K562 (cell line): ENCODE measurements around the gene NDUFA13. TPM values are rescaled to one million over a fixed set of nuclear protein-coding genes. Genes with fewer than 3 reads are reported as not detected.

Experiments
- ATAC-seq: fragments of 200-7000 bp; cut with Tn5 transposase; 3 replicates; pipeline ENCODE4 v1.9.1; 2020; ENCODE audit warnings: moderate library complexity
- BruUV-seq: library from RNA; stranded (reverse); fragments of 400-500 nt; replicated peaks from 2 replicates; lab custom pipeline; 2021; lab: Mats Ljungman, UMichigan
- CTCF ChIA-PET: fragments of 300-600 bp; formaldehyde crosslinking; extraction: SDS; loops from one replicate; lab custom pipeline; 2021; ENCODE audit warnings: low intra/inter-chr PET ratio; lab: Yijun Ruan, JAX
- POLR2A ChIA-PET: fragments of 300-600, 350-650 bp; sonication (Branson Sonifier 250); formaldehyde crosslinking; extraction: SDS; loops from one replicate; lab custom pipeline; 2021; ENCODE audit warnings: antibody characterized with exemption, inconsistent platforms; lab: Yijun Ruan, JAX
- DNase-seq, 4 experiments: peaks; one replicate each; pipeline versions ENCODE4 v3.0.0 to v3.0.0-alpha.2; 2011 to 2018; ENCODE audit warnings: low spot score in 3 of 4, mixed read lengths in 3 of 4; ENCODE audit errors: extremely low read depth in 1 of 4
- FAIRE-seq: peaks from 2 replicates; lab custom pipeline; 2011; peaks lifted over from hg19 to GRCh38; lab: Jason Lieb, UNC
- H2AFZ ChIP-seq: 2 replicates; pipeline ENCODE4 v1.6.0; 2011; ENCODE audit warnings: low read depth, low read length, control low read depth, inconsistent platforms
- H3K27ac ChIP-seq: fragments of 200-600 bp; 3 replicates; pipeline ENCODE4 v1.8.0; 2011; ENCODE audit warnings: low read depth, mild to moderate bottlenecking, control low read depth, inconsistent platforms, low read length, moderate library complexity, mixed read lengths; ENCODE audit errors: extremely low read depth
- H3K27me3 ChIP-seq, 2 experiments: fragments of 300-600 bp in 1 of 2; 2 replicates in 1 of 2; 3 replicates in 1 of 2; pipeline versions ENCODE4 v1.6.0 to v1.8.0; 2011; ENCODE audit warnings: inconsistent platforms in 2 of 2, low read length in 2 of 2, mild to moderate bottlenecking in 1 of 2, mixed read lengths in 1 of 2, moderate library complexity in 1 of 2; ENCODE audit not compliant: control insufficient read depth in 2 of 2, insufficient read depth in 2 of 2
- H3K36me3 ChIP-seq: fragments of 300-600 bp; 3 replicates; pipeline ENCODE4 v1.8.0; 2011; ENCODE audit warnings: mild to moderate bottlenecking, low read length, inconsistent platforms; ENCODE audit not compliant: control insufficient read depth, insufficient read depth
- H3K4me1 ChIP-seq, 2 experiments: fragments of 200-600 bp in 1 of 2; replicated peaks in 1 of 2; 2 replicates in 1 of 2; 3 replicates in 1 of 2; pipeline versions ENCODE4 v1.5.1 to v1.8.0; 2011; ENCODE audit warnings: inconsistent platforms in 2 of 2, low read length in 2 of 2, mild to moderate bottlenecking in 1 of 2, mixed read lengths in 1 of 2, moderate library complexity in 1 of 2; ENCODE audit not compliant: control insufficient read depth in 2 of 2, insufficient read depth in 2 of 2
- H3K4me2 ChIP-seq: 2 replicates; pipeline ENCODE4 v1.6.1; 2011; ENCODE audit warnings: low read length, control low read depth, inconsistent platforms, mixed read lengths; ENCODE audit not compliant: insufficient read depth
- H3K4me3 ChIP-seq: fragments of 200-600 bp; sonication (generic), shearing (Covaris generic); 2 replicates; pipeline ENCODE4 v1.5.1; 2016; ENCODE audit warnings: control low read depth, inconsistent platforms
- H3K79me2 ChIP-seq: fragments of 200-600 bp; 3 replicates; pipeline ENCODE4 v1.8.0; 2011; ENCODE audit warnings: low read length, inconsistent platforms; ENCODE audit not compliant: control insufficient read depth, insufficient read depth
- H3K9ac ChIP-seq, 2 experiments: 2 replicates each; pipeline versions ENCODE4 v1.6.0 to v1.6.1; 2011; ENCODE audit warnings: low read depth in 2 of 2, low read length in 2 of 2, control low read depth in 1 of 2, inconsistent platforms in 1 of 2, mild to moderate bottlenecking in 1 of 2, mixed read lengths in 1 of 2; ENCODE audit not compliant: insufficient read depth in 1 of 2
- H3K9me1 ChIP-seq: one replicate; pipeline ENCODE4 v1.6.0; 2011; ENCODE audit warnings: inconsistent platforms, mild to moderate bottlenecking, low read length, moderate library complexity; ENCODE audit not compliant: control insufficient read depth, insufficient read depth
- H3K9me3 ChIP-seq: replicated peaks from 2 replicates; pipeline ENCODE4 v1.5.1; 2011; ENCODE audit warnings: low read depth, low read length, inconsistent platforms; ENCODE audit not compliant: control insufficient read depth, insufficient read depth
- H4K20me1 ChIP-seq: replicated peaks from 2 replicates; pipeline ENCODE4 v1.6.1; 2011; ENCODE audit warnings: low read length, inconsistent platforms, mixed read lengths; ENCODE audit not compliant: control insufficient read depth, insufficient read depth
- MIER1 ChIP-seq: fragments of 450-650 bp; IDR thresholded peaks from 2 replicates; pipeline ENCODE4 v1.6.1; 2016; ENCODE audit warnings: antibody characterized with exemption, mild to moderate bottlenecking, low read depth
- PTBP1 ChIP-seq: fragments of 200-400 bp; formaldehyde crosslinking; IDR thresholded peaks from 2 replicates; pipeline ENCODE4 v1.6.1; 2017; ENCODE audit warnings: low read depth, low read length
- SP1 ChIP-seq: sonication (generic); formaldehyde crosslinking; IDR thresholded peaks from 2 replicates; pipeline ENCODE4 v1.8.1; 2022; ENCODE audit warnings: mild to moderate bottlenecking, missing genetic modification reagents
- WGBS: fragments of 100-300 bp; shearing (Covaris generic); methylation state at CpG from one replicate; pipeline ENCODE4 v1.1.6; 2016; ENCODE audit warnings: low coverage, mixed read lengths; ENCODE audit not compliant: insufficient coverage; ENCODE audit errors: missing lambda C conversion rate; 5-methylcytosine and 5-hydroxymethylcytosine counted together
- in situ Hi-C: fragments of 300-500 bp; cut with MboI; formaldehyde crosslinking; loops from 4 replicates; pipeline ENCODE4 v1.15.0; 2018; ENCODE audit warnings: inconsistent platforms, mixed read lengths
- intact Hi-C: fragments of 100-400 bp; cut with micrococcal nuclease; formaldehyde crosslinking; loops from 2 replicates; pipeline ENCODE4 v1.14.2; 2022
- polyA plus RNA-seq, 8 experiments: library from polyadenylated mRNA; depleted of rRNA in 4 of 8; stranded (reverse) in 5 of 8; unstranded in 3 of 8; fragments of >200 nt; fragmentation: Nextera tagmentation in 2 of 8; fragmentation: Illumina TruSeq in 1 of 8; extraction: Ambion mirVana in 2 of 8; extraction: Trizol in 1 of 8; gene quantifications; 2 replicates each; pipeline versions ENCODE4 v1.2.1 to v1.2.3, GENCODE V29; 2011 to 2014; ENCODE audit warnings: inconsistent platforms in 1 of 8, missing spikeins in 1 of 8
- total RNA-seq, 7 experiments: library from RNA; depleted of rRNA in 6 of 7; stranded (reverse); fragments of >200 nt in 6 of 7; fragmentation: Illumina TruSeq in 2 of 7; extraction: Trizol in 2 of 7; gene quantifications; 2 replicates each; pipeline versions ENCODE4 v1.2.1 to v1.2.3, GENCODE V29; 2011 to 2021; ENCODE audit warnings: low replicate concordance in 1 of 7

NDUFA13 gene
- total and polyA plus RNA-seq, 9 of the 15 experiments (the other 6 are each of a cell fraction or from before 2014, with no cell fraction given) = 146 to 596 (median 429) TPM

DNA sequence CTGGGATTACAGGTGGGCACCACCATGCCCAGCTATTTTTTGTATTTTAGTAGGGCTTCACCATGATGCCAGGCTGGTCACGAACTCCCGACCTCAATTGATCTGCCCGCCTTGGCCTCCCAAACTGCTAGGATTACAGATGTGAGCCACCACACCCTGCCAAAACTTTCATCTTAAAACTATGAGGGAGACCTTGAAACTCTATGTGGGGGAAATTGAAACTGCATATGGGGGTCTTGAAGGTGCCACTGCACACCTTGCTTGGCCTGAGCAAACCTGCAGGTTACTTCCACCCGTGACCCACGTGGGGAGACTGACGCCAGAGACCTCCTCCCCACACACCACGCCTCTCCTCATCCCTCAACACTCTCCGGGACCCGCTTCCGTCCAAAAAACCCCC lies 37.6 kb downstream of the NDUFA13 start:
- Histone ChIP-seq H2AFZ (no peak overlapping the region), H3K27me3 (peaks cover 2 to 37% of the 10 kb centered on the region in 2 experiments; a peak in 4 of 5 replicates), H3K9me3 (no peaks in the 10 kb centered on the region), H3K9me1 (no peaks in the 10 kb centered on the region), H3K9ac (no peak overlapping the region), H4K20me1 (0 out of 2 replicates have a peak, but pooled peaks cover 5% of the 10 kb centered on the region), H3K4me3 (no peak overlapping the region), H3K36me3 (no peaks in the 10 kb centered on the region), H3K27ac (no peak overlapping the region), H3K4me1 (peaks cover 0 to 29% of the 10 kb centered on the region in 2 experiments; a peak in 2 of 5 replicates), H3K79me2 (no peaks in the 10 kb centered on the region), H3K4me2 (no peak overlapping the region)
- 18% methylated on average over 10 of the region's 10 CpGs for WGBS
- intact Hi-C loops = loop anchor here (1.0 to 5.0 kb wide), 2 partner anchors 21 to 89 kb away; partner anchors contain the start of gene GMIP
- ATAC-seq (no peak), DNase-seq (no peak), FAIRE-seq (no peak)
- TF ChIP-seq PTBP1 = 0 out of 2 replicates have a peak, but pooled peaks have one; percentile 83
- TF ChIP-seq SP1 (CRISPR knock-in tag) = no peak
- peak; percentile 85 for TF ChIP-seq MIER1
- in situ Hi-C loops = loop anchor here (10.0 kb wide), 1 partner anchor 401 kb away; no protein-coding TSS in a partner anchor
- BruUV-seq = no TSS peak
- POLR2A ChIA-PET = interaction anchor here (0.7 kb wide), 1 partner anchor 21 kb away, joined by 3 read pairs; no protein-coding TSS in a partner anchor
- CTCF ChIA-PET = interaction anchor here (1.3 kb wide), 1 partner anchor 21 kb away, joined by 9 read pairs; no protein-coding TSS in a partner anchor
